Activated T-helper 17 cell treated with anti-CD3 and anti-CD28 coated beads, Interleukin-2, amount 50 U/mL, for 72 hours (primary cell): ENCODE results near the gene ULK3. TPM values are rescaled to one million over a fixed set of nuclear protein-coding genes. Genes with fewer than 3 reads are reported as not detected.

ENCODE experiments used
- ATAC-seq: fragments of 150-1000 bp; cut with Tn5 transposase; replicated peaks from 2 replicates; pipeline ENCODE4 v1.10.0; 2021; ENCODE audit warnings: mild to moderate bottlenecking, moderate library complexity
- H3K27ac Mint-ChIP-seq: one replicate; pipeline ENCODE4 v1.8.0; 2022; ENCODE audit warnings: mixed read lengths
- H3K27me3 Mint-ChIP-seq: one replicate; pipeline ENCODE4 v1.8.0; 2022; ENCODE audit warnings: mixed read lengths
- H3K36me3 Mint-ChIP-seq: one replicate; pipeline ENCODE4 v1.8.0; 2022; ENCODE audit warnings: low read depth, mild to moderate bottlenecking, mixed read lengths
- H3K4me1 Mint-ChIP-seq: one replicate; pipeline ENCODE4 v1.8.0; 2022; ENCODE audit warnings: mixed read lengths
- H3K4me3 Mint-ChIP-seq: one replicate; pipeline ENCODE4 v1.8.0; 2022; ENCODE audit warnings: mild to moderate bottlenecking, mixed read lengths
- H3K9me3 Mint-ChIP-seq: one replicate; pipeline ENCODE4 v1.8.0; 2022; ENCODE audit warnings: mixed read lengths
- total RNA-seq, 2 donors: library from RNA; stranded (reverse); gene quantifications; one replicate each; pipeline ENCODE4 v1.2.3, GENCODE V29; 2022

ULK3 gene
- total RNA-seq, 2 donors from 2014 or later = 44.1 to 46.7 TPM

DNA sequence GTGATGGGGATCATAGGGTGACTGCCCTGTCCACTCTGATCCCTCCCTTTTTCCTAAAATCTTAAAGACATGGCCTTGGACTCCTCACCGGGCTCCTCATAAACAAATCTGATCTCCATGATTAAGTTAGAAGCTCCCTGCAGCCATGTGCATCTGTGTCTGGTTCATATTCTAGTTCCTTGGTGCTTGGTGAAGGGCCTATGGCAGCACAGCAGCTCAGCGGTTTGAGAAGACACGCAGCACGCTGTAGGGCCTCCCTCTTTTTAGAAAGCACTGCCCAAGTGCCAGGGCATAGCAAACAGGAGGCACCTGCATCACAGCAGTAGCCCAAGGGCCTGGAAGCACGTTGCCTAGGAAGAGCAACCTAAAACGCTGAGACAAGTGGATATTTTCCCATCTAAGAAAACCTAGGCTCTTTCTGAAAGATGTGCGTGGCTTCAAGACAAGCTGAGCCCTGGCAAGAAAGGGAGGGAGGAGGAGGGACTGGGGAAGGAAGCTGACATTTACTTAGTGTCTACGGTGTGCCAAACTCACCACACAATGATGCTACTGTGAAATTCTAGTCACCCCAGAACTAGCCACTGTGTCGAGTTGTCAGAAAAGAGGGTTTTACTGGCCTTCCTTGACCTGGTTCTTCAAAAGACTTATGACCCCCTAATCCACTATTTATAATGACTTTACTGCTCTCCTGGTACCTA, 14.9 kb upstream of the ULK3 start:
- Mint-ChIP-seq H3K27ac (peak overlapping the region; percentile 84), H3K9me3 (no peaks in the 10 kb centered on the region), H3K4me3 (peak overlapping the region; percentile 45), H3K4me1 (peaks cover 14% of the 10 kb centered on the region), H3K36me3 (peaks cover 36% of the 10 kb centered on the region), H3K27me3 (no peaks in the 10 kb centered on the region)
- ATAC-seq = peak; percentile 83

DNA sequence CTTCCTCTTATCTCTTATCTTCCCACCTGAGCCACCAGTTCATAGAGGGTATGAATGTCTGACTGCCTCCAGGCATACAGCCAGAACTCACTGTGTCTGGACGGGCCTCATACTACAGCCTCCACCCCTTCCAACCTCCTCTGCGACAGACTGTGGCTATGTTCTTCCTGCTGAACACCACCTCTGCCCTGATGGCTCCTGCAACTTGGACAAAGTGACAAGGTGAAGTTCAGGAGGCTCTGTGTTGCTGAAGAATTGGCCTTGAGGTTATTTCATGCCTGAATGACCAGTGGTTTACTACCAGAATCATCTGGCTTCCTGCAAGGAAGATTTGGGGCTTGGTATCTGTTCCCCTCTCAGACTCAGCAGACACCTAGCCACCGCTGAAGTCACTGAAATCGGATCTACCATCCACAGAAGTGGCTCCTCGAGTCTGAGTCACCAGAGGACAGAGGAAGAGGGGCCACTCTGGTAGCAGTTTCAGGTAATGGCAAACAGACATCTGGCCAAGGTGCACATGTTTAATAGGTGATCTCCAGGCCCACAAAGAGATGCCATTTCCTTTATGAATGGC, 14.2 kb upstream of the ULK3 start:
- ATAC-seq = peak; percentile 40
- H3K27ac Mint-ChIP-seq = peak overlapping the region; percentile 84
- H3K4me1 Mint-ChIP-seq = peaks cover 14% of the 10 kb centered on the region
- H3K36me3 Mint-ChIP-seq = peaks cover 43% of the 10 kb centered on the region
- no peaks in the 10 kb centered on the region for H3K9me3 Mint-ChIP-seq
- H3K4me3 Mint-ChIP-seq = no peak overlapping the region
- no peaks in the 10 kb centered on the region for H3K27me3 Mint-ChIP-seq

DNA sequence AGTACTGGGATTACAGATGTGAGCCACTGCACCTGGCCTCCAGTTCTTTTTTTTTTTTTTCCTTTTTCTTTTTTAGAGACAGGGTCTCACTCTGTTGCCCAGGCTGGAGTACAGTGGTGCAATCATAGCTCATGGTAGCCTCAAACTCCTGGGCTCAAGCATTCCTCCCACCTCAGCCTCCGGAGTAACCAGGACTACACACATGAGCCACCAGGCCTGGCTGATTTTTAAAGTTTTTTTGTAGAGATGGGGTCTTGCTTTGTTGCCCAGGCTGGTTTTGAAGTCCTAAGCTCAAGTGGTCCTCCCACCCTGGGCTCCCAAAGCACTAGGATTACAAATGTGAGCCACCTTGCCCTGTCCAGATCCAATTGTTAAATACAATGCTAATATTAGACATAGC, 13.6 kb upstream of the ULK3 start:
- Mint-ChIP-seq H3K36me3 (peaks cover 49% of the 10 kb centered on the region), H3K27ac (peak overlapping the region; percentile 84), H3K9me3 (no peaks in the 10 kb centered on the region), H3K4me1 (peaks cover 14% of the 10 kb centered on the region), H3K27me3 (no peaks in the 10 kb centered on the region), H3K4me3 (no peak overlapping the region)
- ATAC-seq = no peak

DNA sequence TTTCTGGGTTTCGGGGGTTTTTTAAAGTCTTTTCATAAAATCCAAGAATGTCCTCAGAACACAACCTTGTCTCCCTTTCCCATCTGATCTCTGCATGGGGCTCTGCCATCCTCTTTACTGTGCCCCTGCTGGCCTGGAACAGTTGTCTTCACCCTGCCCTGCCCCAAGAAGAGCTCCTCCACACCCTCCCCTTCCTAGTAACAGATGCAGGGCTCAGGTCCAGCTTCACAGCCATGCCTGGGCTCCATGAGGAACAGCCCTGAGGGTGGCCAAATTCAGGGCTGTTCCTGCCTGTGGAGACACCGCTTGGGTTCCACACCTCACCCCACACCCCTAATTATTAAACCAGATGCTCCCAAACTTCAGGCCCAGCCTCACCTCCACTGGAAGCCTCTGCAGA, 12.9 kb upstream of the ULK3 start:
- no peaks in the 10 kb centered on the region for H3K9me3 Mint-ChIP-seq
- peak overlapping the region; percentile 84 for H3K27ac Mint-ChIP-seq
- H3K4me3 Mint-ChIP-seq = no peak overlapping the region
- H3K27me3 Mint-ChIP-seq = no peaks in the 10 kb centered on the region
- peaks cover 14% of the 10 kb centered on the region for H3K4me1 Mint-ChIP-seq
- H3K36me3 Mint-ChIP-seq = peaks cover 56% of the 10 kb centered on the region
- ATAC-seq = no peak

DNA sequence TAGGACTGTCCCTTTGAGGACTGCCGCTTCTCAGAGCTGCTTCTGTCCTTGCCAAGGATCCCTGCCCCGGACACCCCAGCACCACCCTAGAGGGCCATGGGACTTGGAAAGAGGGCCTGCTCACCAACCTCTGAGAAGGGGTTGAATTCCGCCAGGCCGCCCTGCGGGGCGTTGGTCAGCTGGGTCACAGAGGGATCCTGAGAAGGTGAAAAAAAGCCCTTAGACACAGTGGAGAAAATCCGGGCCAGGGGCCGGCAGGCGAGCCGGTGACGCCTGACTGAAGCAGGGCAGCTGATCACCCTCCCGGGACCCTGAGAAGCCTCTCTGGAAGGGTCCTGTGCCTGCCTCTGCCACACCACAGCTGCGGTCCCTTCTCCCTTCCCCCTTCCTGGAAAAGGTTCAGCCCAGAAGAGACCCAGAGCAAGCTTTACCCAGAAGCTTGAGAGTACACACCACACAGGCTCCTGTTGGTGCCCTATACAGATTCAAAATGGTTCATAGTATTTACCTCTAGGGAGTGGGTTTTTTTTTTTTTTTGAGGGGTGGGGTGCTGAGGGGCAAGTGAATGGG, 11.6 kb upstream of the ULK3 start:
- H3K27me3 Mint-ChIP-seq = no peaks in the 10 kb centered on the region
- no peak overlapping the region for H3K4me3 Mint-ChIP-seq
- peaks cover 67% of the 10 kb centered on the region for H3K36me3 Mint-ChIP-seq
- H3K4me1 Mint-ChIP-seq = peaks cover 14% of the 10 kb centered on the region
- no peak for ATAC-seq
- H3K27ac Mint-ChIP-seq = no peak overlapping the region
- H3K9me3 Mint-ChIP-seq = no peaks in the 10 kb centered on the region

DNA sequence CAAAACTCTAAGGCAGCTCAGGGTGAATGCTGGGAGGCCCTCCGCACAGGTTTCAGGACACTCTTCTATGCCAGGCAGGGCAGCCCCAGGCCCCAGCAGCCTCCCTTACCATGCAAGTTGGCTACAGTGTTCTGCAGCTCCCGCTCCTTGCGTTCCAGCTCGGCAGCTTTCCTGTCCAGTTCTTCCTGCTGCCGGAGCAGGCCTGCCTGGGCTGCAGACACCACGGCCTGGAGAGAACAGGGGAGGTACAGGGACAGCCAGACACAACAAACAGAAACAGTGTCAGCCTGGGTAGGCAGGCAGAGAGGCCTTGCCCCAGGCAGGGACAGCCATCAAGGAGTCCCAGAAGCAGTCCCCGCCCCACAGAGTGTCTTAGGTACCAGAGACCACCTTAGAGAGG, 9.0 kb upstream of the ULK3 start:
- peaks cover 3% of the 10 kb centered on the region for H3K4me1 Mint-ChIP-seq
- ATAC-seq = no peak
- peak overlapping the region; percentile 52 for H3K27ac Mint-ChIP-seq
- H3K9me3 Mint-ChIP-seq = no peaks in the 10 kb centered on the region
- no peak overlapping the region for H3K4me3 Mint-ChIP-seq
- H3K27me3 Mint-ChIP-seq = no peaks in the 10 kb centered on the region
- H3K36me3 Mint-ChIP-seq = peaks cover 74% of the 10 kb centered on the region

DNA sequence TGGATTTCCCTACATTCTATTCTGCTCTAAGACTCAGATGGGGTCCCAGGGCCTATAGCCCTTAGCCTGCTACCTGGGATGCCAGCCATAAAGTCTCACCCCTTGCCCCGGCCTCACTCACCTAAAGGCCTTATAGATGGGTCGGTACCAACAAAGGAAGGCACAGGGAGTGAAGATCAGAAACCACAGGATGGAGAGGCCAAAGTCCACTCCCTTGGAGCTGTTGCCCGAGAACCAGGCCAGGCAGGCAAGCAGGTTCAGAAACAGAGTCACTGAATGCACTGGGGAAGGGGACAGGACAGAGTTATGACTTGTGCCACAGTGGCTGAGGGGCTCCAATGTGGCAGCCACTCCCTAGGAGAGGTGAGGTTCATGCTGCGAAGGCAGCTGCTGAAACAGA, 7.4 kb upstream of the ULK3 start:
- Mint-ChIP-seq H3K4me1 (peaks cover 2% of the 10 kb centered on the region), H3K4me3 (no peak overlapping the region), H3K9me3 (no peaks in the 10 kb centered on the region), H3K36me3 (peaks cover 88% of the 10 kb centered on the region), H3K27me3 (no peaks in the 10 kb centered on the region), H3K27ac (no peak overlapping the region)
- ATAC-seq = no peak

DNA sequence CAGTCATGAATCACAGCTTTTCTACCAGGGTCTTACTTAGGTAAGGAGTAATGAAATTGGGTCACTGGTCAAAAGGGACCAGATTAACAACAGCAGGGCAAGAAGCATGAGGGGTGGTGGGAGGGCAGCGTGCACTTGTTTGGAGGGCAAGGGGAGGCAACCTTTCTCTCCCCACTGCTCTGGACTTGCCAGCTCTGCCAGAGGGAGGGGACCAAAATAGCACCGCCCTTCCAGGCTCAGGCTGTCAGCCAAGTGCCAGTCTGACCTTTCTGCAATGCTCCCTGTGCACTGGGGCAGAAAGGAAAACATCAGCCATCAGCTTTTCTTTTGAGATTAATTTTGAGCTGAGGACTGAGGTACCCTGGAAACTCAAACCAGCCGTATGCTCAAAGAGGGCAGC, 4.5 kb upstream of the ULK3 start:
- ATAC-seq = no peak
- H3K4me1 Mint-ChIP-seq = peaks cover 12% of the 10 kb centered on the region
- no peak overlapping the region for H3K4me3 Mint-ChIP-seq
- H3K9me3 Mint-ChIP-seq = no peaks in the 10 kb centered on the region
- H3K27me3 Mint-ChIP-seq = no peaks in the 10 kb centered on the region
- H3K36me3 Mint-ChIP-seq = peaks cover 85% of the 10 kb centered on the region
- peak overlapping the region; percentile 63 for H3K27ac Mint-ChIP-seq

DNA sequence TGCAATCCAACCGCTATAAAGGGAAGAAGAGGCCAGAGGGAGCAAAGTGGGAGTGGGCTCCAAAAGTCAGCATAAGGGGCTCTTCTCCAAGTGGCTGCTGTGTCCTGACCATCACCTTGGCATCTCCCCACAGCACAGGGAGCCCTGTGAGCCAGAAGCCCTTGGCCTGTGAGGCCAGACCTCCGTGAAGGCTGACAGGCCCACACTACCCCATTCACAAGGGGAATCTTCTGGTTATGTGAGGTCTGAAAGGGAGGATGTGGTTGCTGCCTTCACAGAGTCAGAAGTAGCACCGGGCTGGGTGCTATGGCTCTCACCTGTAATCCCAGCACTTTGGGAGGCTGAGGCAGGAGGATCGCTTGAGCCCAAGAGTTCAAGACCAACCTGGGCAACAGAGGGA, 2.6 kb upstream of the ULK3 start:
- H3K4me3 Mint-ChIP-seq = peak overlapping the region; percentile 83
- H3K4me1 Mint-ChIP-seq = peaks cover 24% of the 10 kb centered on the region
- H3K9me3 Mint-ChIP-seq = no peaks in the 10 kb centered on the region
- H3K27me3 Mint-ChIP-seq = no peaks in the 10 kb centered on the region
- peak overlapping the region; percentile 92 for H3K27ac Mint-ChIP-seq
- peak; percentile 22 for ATAC-seq
- peaks cover 79% of the 10 kb centered on the region for H3K36me3 Mint-ChIP-seq

DNA sequence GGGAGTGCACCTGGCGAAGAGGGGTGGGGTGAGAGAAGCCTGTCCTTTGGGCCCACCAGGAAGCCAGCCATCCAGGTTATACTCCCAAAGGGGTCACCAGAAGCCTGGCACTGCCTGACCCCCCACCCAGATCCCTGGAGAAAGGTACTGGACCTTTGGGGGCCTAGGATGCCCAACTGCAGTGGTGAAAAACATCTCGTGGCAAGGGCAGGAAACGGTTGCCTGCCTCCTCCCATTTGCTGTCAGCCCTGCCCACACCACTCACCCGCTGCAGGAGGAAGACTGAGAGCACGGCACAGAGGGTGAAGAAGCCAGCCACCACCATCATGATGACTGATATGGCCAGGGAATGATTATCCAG, 2.2 kb upstream of the ULK3 start:
- H3K4me1 Mint-ChIP-seq = peaks cover 24% of the 10 kb centered on the region
- no peaks in the 10 kb centered on the region for H3K27me3 Mint-ChIP-seq
- peak overlapping the region; percentile 83 for H3K4me3 Mint-ChIP-seq
- H3K36me3 Mint-ChIP-seq = peaks cover 76% of the 10 kb centered on the region
- peak; percentile 72 for ATAC-seq
- H3K27ac Mint-ChIP-seq = peak overlapping the region; percentile 92
- H3K9me3 Mint-ChIP-seq = no peaks in the 10 kb centered on the region

DNA sequence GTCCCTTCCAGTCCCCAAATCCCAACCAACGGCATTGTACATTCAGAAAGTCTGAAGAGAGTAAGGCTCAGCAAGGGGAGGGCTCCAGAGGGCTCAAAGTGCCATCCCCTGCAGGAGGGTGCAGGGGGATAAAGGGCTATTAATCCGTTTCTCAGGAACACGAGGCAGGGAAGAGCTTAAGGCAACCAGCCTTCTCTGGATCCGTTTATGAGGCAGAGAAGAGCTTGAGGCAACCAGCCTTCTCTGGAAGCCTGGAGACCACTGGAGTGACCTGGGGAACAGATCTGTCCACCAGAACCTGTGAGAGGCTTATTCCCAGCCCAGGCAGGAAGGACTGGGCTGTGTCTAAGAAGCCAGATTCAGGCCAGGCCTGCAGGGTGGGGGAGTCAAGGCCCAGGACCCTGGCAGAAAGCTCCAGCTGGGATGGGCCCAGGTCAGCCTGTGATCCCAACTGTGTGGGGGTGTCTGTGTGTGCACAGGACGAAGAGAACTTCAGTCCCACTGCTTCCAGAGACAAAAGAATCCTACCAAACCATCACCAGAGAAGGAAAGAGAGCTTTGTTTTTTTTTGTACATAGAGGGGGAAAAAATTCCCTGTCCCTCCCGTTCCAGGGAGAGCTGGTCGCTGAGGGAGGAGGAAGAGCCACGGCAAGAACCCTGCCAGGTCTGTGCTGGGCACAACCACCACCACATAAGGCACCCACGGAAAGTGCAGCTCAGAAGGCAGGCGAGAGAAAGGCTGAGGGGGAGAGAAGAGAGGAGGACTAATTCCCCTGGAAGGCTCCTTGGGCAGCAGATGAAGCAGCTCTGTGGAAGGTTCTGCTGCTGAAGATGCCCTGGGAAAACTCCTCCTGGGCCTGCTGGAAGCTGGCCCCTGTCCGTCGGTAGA, 1.6 kb upstream of the ULK3 start:
- H3K36me3 Mint-ChIP-seq = peaks cover 71% of the 10 kb centered on the region
- no peaks in the 10 kb centered on the region for H3K9me3 Mint-ChIP-seq
- H3K4me1 Mint-ChIP-seq = peaks cover 24% of the 10 kb centered on the region
- ATAC-seq = peak; percentile 10
- no peaks in the 10 kb centered on the region for H3K27me3 Mint-ChIP-seq
- peak overlapping the region; percentile 92 for H3K27ac Mint-ChIP-seq
- peak overlapping the region; percentile 83 for H3K4me3 Mint-ChIP-seq

DNA sequence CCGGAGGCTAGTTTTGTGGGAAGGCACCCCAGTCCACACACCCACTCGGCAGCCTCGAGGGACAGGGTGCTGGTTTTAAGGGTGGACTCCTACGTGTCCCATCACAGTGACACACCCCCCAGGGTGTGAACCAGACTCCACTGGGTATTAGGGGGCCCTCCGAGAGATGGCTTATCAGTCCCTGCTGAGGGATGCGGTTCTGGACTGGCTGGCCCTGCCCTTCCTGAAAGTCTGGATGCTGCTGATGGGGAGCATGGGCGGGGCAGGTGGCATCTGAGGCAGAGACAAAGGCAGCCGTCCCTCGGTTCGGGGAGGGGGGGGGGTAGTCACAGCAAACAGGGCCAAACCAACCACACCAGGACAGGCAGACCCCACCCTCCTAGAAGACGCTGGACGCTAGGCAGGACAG, 939 bp upstream of the ULK3 start:
- ATAC-seq = no peak
- H3K9me3 Mint-ChIP-seq = no peaks in the 10 kb centered on the region
- no peaks in the 10 kb centered on the region for H3K27me3 Mint-ChIP-seq
- peak overlapping the region; percentile 83 for H3K4me3 Mint-ChIP-seq
- peaks cover 71% of the 10 kb centered on the region for H3K36me3 Mint-ChIP-seq
- peaks cover 24% of the 10 kb centered on the region for H3K4me1 Mint-ChIP-seq
- peak overlapping the region; percentile 92 for H3K27ac Mint-ChIP-seq

DNA sequence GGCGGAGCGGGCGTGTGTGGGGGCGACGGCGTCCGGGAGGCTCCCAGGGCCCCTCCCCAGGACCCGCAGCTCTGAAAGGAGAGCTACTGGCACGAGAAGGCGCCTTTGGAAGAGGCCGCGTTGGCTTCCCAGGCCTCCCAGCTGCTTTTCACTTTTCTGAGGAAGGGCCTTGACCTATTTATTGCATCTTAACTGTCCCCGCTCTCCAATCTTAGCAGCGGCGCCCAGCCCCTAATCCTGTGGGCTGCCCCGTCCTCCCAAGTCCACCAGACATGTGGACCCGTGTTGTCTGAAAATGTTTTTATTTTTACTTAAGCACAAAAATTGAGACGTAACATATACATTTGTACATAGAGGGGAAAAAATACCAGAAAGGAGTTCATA, 481 bp upstream of the ULK3 start:
- Mint-ChIP-seq H3K4me1 (peaks cover 24% of the 10 kb centered on the region), H3K27me3 (no peaks in the 10 kb centered on the region), H3K9me3 (no peaks in the 10 kb centered on the region), H3K36me3 (peaks cover 68% of the 10 kb centered on the region), H3K27ac (peak overlapping the region; percentile 80), H3K4me3 (peak overlapping the region; percentile 83)
- ATAC-seq = no peak

DNA sequence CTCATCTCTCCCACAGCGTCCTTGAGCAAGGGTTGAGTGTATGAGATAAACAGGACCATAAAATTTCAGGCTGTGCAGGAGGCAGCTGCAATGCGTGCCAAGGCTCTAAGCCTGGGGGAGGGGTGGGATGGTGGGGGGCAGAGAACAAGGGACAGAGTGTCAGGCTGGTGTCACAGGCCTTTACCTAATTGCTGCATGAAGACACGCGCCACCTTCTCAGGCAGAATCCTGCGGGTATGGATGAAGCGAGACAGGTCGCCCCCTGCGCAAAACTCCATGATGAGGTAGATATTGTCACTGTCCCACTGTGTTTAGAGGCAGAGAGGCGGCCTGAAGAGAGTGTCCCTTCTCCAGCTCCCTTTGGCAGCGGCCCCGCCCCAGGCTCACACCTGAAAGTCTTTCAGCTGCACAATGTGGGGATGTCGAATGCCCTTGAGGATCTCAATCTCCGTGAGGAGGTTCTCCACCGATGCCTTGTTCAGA, 1.0 kb downstream of the ULK3 start:
- H3K9me3 Mint-ChIP-seq = no peaks in the 10 kb centered on the region
- ATAC-seq = no peak

More for the DNA sequence above, 1.0 kb downstream of the ULK3 start:
- Mint-ChIP-seq H3K27ac (peak overlapping the region; percentile 80), H3K27me3 (no peaks in the 10 kb centered on the region), H3K36me3 (peaks cover 63% of the 10 kb centered on the region), H3K4me3 (peak overlapping the region; percentile 83), H3K4me1 (peaks cover 24% of the 10 kb centered on the region)
